ENCODE measurements around the gene AARSD1. TPM values are rescaled to one million over a fixed set of nuclear protein-coding genes. Genes with fewer than 3 reads are reported as not detected.
A peak's percentile ranks its signal among the peaks of the same experiment; 100 is the strongest.
"Not testable (repeated sequence)": the region's sequence is repeated elsewhere in the genome, so short reads cannot be mapped to it uniquely, and the experiment has no call there.

Gene AARSD1
- total RNA-seq (2014; rRNA removed; shearing (Covaris generic)): 28.7 and 34.2 TPM in 2 replicates

GRCh38 chr17:42964161-42964932 lies at the start of gene AARSD1:
Gene AARSD1 (minus strand): TSS chr17:42964454. CDS start chr17:42964440, 14 bp downstream.
- DNase-seq: peak; percentile 86
- Histone ChIP-seq H3K27me3 (ENCODE audit: control insufficient read depth, insufficient read depth, low read length) (no peaks in the 10 kb centered on the region), H3K36me3 (replicated peaks; ENCODE audit: control insufficient read depth, insufficient read depth, low read length) (peaks cover 18% of the 10 kb centered on the region), H3K4me3 (ENCODE audit: insufficient read depth, low read depth, low read length) (peak within 1 kb of the TSS; percentile 90)

GRCh38 chr17:43013296-43013695 lies 49.0 kb upstream of the AARSD1 start:
- Histone ChIP-seq H3K27me3 (ENCODE audit: control insufficient read depth, insufficient read depth, low read length) (no peaks in the 10 kb centered on the region), H3K4me3 (ENCODE audit: insufficient read depth, low read depth, low read length) (no peak overlapping the region), H3K36me3 (replicated peaks; ENCODE audit: control insufficient read depth, insufficient read depth, low read length) (peaks cover 11% of the 10 kb centered on the region)
- DNase-seq: no peak

GRCh38 chr17:43011728-43012472 lies 47.6 kb upstream of the AARSD1 start:
- Histone ChIP-seq H3K36me3 (replicated peaks; ENCODE audit: control insufficient read depth, insufficient read depth, low read length) (peaks cover 5% of the 10 kb centered on the region), H3K27me3 (ENCODE audit: control insufficient read depth, insufficient read depth, low read length) (no peaks in the 10 kb centered on the region), H3K4me3 (ENCODE audit: insufficient read depth, low read depth, low read length) (no peak overlapping the region)
- DNase-seq: no peak

- Histone ChIP-seq H3K36me3 (replicated peaks; ENCODE audit: control insufficient read depth, insufficient read depth, low read length) (peaks cover under 1% of the 10 kb centered on the region), H3K4me3 (ENCODE audit: insufficient read depth, low read depth, low read length) (no peak overlapping the region), H3K27me3 (ENCODE audit: control insufficient read depth, insufficient read depth, low read length) (no peaks in the 10 kb centered on the region)
- DNase-seq: no peak
These were observed 46.5 kb upstream of the AARSD1 start for GRCh38 chr17:43010667-43011308.

- peaks cover 12% of the 10 kb centered on the region for H3K36me3 ChIP-seq (replicated peaks; ENCODE audit: control insufficient read depth, insufficient read depth, low read length)
- no peaks in the 10 kb centered on the region for H3K27me3 ChIP-seq (ENCODE audit: control insufficient read depth, insufficient read depth, low read length)
- H3K4me3 ChIP-seq (ENCODE audit: insufficient read depth, low read depth, low read length): peak within 1 kb of the TSS; percentile 35
- peak; percentile 76 for DNase-seq
These were observed 42.6 kb upstream of the AARSD1 start, which contains the start of gene IFI35 for GRCh38 chr17:43006639-43007551. Gene IFI35 (plus strand): TSS chr17:43006784. CDS start chr17:43006948, 164 bp downstream.

DNA sequence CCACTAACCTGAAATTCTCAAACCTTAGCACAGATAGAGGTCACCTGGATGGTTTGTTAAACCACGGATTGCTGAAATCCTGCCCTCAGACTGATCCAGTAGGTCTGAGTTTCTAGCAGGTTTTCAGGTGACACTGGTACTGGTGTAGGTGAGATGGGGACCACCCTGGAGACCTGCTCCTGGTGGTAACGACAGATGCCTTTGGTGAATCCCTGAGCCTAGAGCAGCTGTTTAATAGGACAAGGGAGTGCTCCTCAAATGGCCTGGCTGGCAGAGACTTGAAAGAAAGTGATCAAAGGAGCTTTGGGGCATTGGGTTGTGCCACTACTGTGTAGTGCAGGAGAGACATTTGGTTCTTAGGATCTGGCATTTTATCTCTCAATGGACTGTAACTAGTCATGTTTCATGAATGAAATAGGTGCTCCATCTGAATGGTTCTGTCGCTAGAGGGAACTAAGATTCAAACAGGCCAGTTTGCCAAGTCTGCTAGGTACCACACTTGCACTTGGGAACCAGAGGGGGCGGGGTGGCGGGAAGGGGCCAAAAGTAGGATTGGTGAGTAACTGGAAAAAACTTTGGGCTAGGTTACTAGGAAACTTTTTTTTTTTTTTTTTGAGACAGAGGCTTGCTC lies 39.4 kb upstream of the AARSD1 start:
- peaks cover 34% of the 10 kb centered on the region for H3K36me3 ChIP-seq (replicated peaks; ENCODE audit: control insufficient read depth, insufficient read depth, low read length)

GRCh38 chr17:43000894-43001293 lies 36.6 kb upstream of the AARSD1 start:
- not testable (repeated sequence) for H3K4me3 ChIP-seq (ENCODE audit: insufficient read depth, low read depth, low read length); DNase-seq; H3K27me3 ChIP-seq (ENCODE audit: control insufficient read depth, insufficient read depth, low read length)
- peaks cover 34% of the 10 kb centered on the region for H3K36me3 ChIP-seq (replicated peaks; ENCODE audit: control insufficient read depth, insufficient read depth, low read length)

More for the DNA sequence above, 39.4 kb upstream of the AARSD1 start:
- Histone ChIP-seq H3K4me3 (ENCODE audit: insufficient read depth, low read depth, low read length) (no peak overlapping the region), H3K27me3 (ENCODE audit: control insufficient read depth, insufficient read depth, low read length) (no peaks in the 10 kb centered on the region)
- peak; percentile 57 for DNase-seq

DNA sequence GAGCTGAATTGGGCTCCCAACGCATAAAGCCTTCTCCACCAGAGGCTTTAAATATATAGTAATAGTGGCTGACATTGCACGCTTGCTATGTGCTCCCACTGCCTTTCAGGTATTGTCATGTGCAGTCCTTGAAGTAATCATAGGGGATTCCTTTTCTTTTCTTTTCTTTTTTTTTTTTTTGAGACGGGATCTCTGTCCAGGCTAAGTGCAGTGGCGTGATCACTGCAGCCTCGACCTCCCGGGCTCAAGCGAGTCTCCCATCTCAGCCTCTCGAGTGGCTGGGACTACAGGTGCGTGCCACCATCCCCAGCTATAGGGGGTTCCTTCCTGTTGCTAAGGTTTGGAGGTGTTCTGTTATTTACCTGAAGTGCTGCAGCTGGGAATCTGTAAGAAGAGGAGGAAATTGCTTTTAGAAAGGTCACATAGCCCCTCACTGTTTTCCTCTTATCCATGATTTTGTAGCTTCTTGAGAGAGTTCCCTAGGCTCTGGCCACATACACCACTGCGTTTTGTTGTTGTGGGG lies 34.8 kb upstream of the AARSD1 start:
- Histone ChIP-seq H3K4me3 (ENCODE audit: insufficient read depth, low read depth, low read length) (peak overlapping the region; percentile 96), H3K36me3 (replicated peaks; ENCODE audit: control insufficient read depth, insufficient read depth, low read length) (peaks cover 34% of the 10 kb centered on the region), H3K27me3 (ENCODE audit: control insufficient read depth, insufficient read depth, low read length) (no peaks in the 10 kb centered on the region)
- DNase-seq: no peak

DNA sequence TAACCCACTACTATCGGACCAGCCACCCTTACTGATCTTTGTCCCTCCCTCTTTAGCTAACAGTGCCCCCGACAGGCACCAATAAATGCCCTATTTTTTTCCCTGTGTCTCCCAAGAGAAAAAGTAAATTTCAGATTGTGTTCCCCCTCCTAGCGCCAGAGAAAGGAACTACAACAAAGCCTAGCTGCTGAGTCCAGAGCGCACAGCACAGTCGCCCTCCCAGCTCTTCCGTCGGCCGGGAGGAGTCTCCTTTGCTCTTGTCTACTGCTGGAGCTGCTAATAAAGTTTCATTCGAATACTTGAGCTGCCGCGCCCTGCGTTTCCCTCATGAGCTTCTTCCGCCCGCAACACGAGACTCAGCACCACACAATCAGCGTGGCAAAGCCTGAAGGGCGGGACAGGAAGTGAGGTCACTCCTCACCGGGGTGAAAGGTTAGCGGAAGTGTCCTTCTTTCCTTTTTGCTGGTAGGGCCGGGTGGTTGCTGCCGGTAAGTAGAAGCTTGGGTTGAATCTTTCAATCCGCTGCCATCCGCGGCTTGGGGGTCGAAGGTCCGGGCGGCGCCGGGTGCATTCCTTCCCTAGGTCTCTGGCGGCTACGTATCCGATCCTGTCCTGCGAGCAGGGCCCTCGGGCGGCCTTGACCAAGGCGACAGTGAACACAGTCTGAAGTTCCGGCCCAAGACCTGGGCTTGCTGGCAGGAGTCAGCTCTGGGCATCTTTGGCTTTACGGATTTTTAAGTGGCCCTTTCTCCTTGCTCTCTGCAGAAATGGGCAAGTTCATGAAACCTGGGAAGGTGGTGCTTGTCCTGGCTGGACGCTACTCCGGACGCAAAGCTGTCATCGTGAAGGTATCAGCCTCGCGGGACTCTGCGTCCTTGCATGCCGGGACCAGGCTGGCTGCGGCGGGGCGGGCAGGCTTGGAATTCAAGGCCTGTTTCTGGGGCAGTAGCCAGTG lies 34.0 kb upstream of the AARSD1 start, which contains the start of gene RPL27:
Gene RPL27, plus strand, starts transcription at position 436 of the 955 bp plus-strand sequence. Its CDS starts 332 bp downstream, at position 768.
- peak within 1 kb of the TSS; percentile 96 for H3K4me3 ChIP-seq (ENCODE audit: insufficient read depth, low read depth, low read length)
- H3K36me3 ChIP-seq (replicated peaks; ENCODE audit: control insufficient read depth, insufficient read depth, low read length): peaks cover 30% of the 10 kb centered on the region
- peak; percentile 93 for DNase-seq

DNA sequence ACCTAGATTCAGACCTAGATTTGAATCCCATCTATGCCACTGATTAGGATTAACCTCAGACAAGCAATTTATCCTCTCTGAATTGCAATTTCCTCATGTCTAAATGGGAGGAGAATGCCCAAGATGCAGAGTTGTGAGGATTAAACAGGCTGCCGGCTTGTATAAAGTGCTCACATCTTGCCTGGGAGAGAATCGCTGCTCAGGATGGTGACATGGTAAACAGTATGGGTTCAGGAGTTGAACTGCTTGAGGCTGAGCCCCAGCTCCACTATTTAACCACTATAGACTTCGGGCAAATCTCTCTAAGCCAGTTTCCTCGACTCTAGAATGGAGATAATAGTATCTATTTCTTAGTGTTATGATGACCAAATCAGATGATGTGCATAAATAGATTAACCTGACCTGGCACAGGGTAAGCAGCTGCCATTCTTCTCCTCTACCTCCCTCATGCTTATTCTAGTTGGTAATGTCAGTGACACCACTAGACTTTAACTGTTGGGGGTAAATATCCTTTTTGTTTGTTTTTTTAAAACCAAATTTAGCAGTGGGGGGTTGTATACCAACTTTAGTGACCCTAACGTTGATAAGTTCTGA lies 33.2 kb upstream of the AARSD1 start:
- no peak for DNase-seq
- Histone ChIP-seq H3K36me3 (replicated peaks; ENCODE audit: control insufficient read depth, insufficient read depth, low read length) (peaks cover 24% of the 10 kb centered on the region), H3K27me3 (ENCODE audit: control insufficient read depth, insufficient read depth, low read length) (no peaks in the 10 kb centered on the region), H3K4me3 (ENCODE audit: insufficient read depth, low read depth, low read length) (peak overlapping the region; percentile 28)

More for the DNA sequence above, 34.0 kb upstream of the AARSD1 start, which contains the start of gene RPL27:
- H3K27me3 ChIP-seq (ENCODE audit: control insufficient read depth, insufficient read depth, low read length): no peaks in the 10 kb centered on the region

DNA sequence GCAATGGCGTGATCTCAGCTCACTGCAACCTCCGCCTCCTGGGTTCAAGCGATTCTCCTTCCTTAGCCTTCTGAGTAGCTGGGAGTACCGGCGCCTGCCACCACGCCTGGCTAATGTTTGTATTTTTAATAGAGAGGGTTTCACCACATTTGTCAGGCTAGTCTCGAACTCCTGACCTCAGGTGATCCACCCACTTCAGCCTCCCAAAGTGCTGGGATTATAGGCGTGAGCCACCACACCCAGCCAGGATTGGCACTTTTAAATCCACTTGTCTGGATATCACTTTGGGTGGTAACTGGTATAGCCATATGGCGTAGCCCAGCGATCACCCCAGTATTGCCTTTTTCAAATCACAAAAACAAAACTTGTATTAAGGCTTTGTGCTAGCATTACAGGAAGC lies 29.7 kb upstream of the AARSD1 start:
- H3K4me3 ChIP-seq (ENCODE audit: insufficient read depth, low read depth, low read length); H3K27me3 ChIP-seq (ENCODE audit: control insufficient read depth, insufficient read depth, low read length); DNase-seq: not testable (repeated sequence)
- peaks cover 16% of the 10 kb centered on the region for H3K36me3 ChIP-seq (replicated peaks; ENCODE audit: control insufficient read depth, insufficient read depth, low read length)

DNA sequence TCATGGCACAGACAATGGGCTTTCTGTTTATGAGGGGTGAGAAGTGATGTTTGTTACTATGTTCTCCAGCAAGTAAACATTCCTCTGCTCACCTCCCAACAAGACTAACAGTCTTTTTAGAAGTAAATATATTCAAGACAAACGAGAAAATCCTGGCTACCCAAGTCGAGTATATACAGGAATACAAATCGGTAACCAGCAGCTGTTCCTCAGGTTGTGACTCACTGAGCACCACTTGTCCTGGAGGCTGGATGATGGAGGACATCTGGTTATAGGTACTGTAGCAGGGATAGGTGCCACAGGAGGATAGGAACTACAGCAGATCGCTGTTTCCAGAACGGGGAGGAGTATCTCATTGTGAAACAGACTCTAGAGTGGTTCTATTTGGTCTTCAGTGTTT lies 28.6 kb upstream of the AARSD1 start:
- H3K27me3 ChIP-seq (ENCODE audit: control insufficient read depth, insufficient read depth, low read length): no peaks in the 10 kb centered on the region
- no peak overlapping the region for H3K4me3 ChIP-seq (ENCODE audit: insufficient read depth, low read depth, low read length)
- no peak for DNase-seq
- H3K36me3 ChIP-seq (replicated peaks; ENCODE audit: control insufficient read depth, insufficient read depth, low read length): peaks cover 16% of the 10 kb centered on the region
